Measurements from ENCODE around the gene RNASE13. TPM values are rescaled to one million over a fixed set of nuclear protein-coding genes. Genes with fewer than 3 reads are reported as not detected.

The RNASE13 gene
- total RNA-seq, 1 experiment from 2014 or later = not detected

GRCh38 chr14:21020977-21021545 lies 13.5 kb downstream of the RNASE13 start:
- H3K4me1 Mint-ChIP-seq (ENCODE audit: low read depth, unreplicated experiment) = peaks cover 11% of the 10 kb centered on the region
- H3K27me3 Mint-ChIP-seq (ENCODE audit: insufficient read depth, unreplicated experiment) = no peaks in the 10 kb centered on the region
- no peaks in the 10 kb centered on the region for H3K36me3 ChIP-seq (ENCODE audit: control insufficient read depth, insufficient read depth, low read length)
- peaks cover 9% of the 10 kb centered on the region; the same call in 1 of the 2 replicates for H3K4me1 ChIP-seq
- no peak overlapping the region for H3K4me3 Mint-ChIP-seq (ENCODE audit: unreplicated experiment)
- H3K36me3 Mint-ChIP-seq (ENCODE audit: insufficient read depth, unreplicated experiment) = peaks cover 7% of the 10 kb centered on the region
- no peak overlapping the region for H3K4me3 ChIP-seq (ENCODE audit: low read depth, low read length)
- no peak overlapping the region for H3K27ac Mint-ChIP-seq (ENCODE audit: unreplicated experiment)
- H3K27me3 ChIP-seq (replicated peaks; ENCODE audit: control insufficient read depth, insufficient read depth, low read length) = no peaks in the 10 kb centered on the region
- H3K9me3 Mint-ChIP-seq (ENCODE audit: unreplicated experiment) = no peaks in the 10 kb centered on the region
- ChIA-PET CTCF (no interaction called here), POLR2A (no interaction called here)
- BruUV-seq (replicated peaks) = no TSS peak
- intact Hi-C loops (cut with micrococcal nuclease; ENCODE audit: unreplicated experiment) = no loop called here
- DNase-seq = no peak
- TF ChIP-seq CTCF (IDR thresholded peaks at IDR 0.05; ENCODE audit: insufficient read depth in 1 of 2, low read depth in 1 of 2, low read length in 1 of 2, severe bottlenecking in 1 of 2, unreplicated experiment in 1 of 2) = no peak
- no peaks in the 10 kb centered on the region for H3K9me3 ChIP-seq

GRCh38 chr14:21019366-21019765 lies 15.2 kb downstream of the RNASE13 start:
- no peak overlapping the region for H3K4me3 Mint-ChIP-seq (ENCODE audit: unreplicated experiment)
- intact Hi-C loops (cut with micrococcal nuclease; ENCODE audit: unreplicated experiment) = loop anchor here (5.0 kb wide), 1 partner anchor 38 kb away; the partner anchor contains the start of gene RNASE8

GRCh38 chr14:21018781-21019180 lies 15.8 kb downstream of the RNASE13 start:
- no peak overlapping the region for H3K27ac Mint-ChIP-seq (ENCODE audit: unreplicated experiment)
- no peaks in the 10 kb centered on the region for H3K27me3 Mint-ChIP-seq (ENCODE audit: insufficient read depth, unreplicated experiment)
- ChIA-PET POLR2A (no interaction called here), CTCF (no interaction called here)
- DNase-seq = no peak
- H3K4me1 Mint-ChIP-seq (ENCODE audit: low read depth, unreplicated experiment) = peaks cover 18% of the 10 kb centered on the region
- peaks cover 5% of the 10 kb centered on the region; the same call in 1 of the 2 replicates for H3K4me1 ChIP-seq
- H3K36me3 ChIP-seq (ENCODE audit: control insufficient read depth, insufficient read depth, low read length) = no peaks in the 10 kb centered on the region
- intact Hi-C loops (cut with micrococcal nuclease; ENCODE audit: unreplicated experiment) = loop anchor here (5.0 kb wide), 1 partner anchor 39 kb away; the partner anchor contains the start of gene RNASE8
- peaks cover 7% of the 10 kb centered on the region for H3K36me3 Mint-ChIP-seq (ENCODE audit: insufficient read depth, unreplicated experiment)
- no peaks in the 10 kb centered on the region for H3K27me3 ChIP-seq (replicated peaks; ENCODE audit: control insufficient read depth, insufficient read depth, low read length)
- H3K4me3 ChIP-seq (ENCODE audit: low read depth, low read length) = no peak overlapping the region
- TF ChIP-seq CTCF (IDR thresholded peaks at IDR 0.05; ENCODE audit: insufficient read depth in 1 of 2, low read depth in 1 of 2, low read length in 1 of 2, severe bottlenecking in 1 of 2, unreplicated experiment in 1 of 2) = no peak
- H3K9me3 ChIP-seq = no peaks in the 10 kb centered on the region
- no TSS peak for BruUV-seq (replicated peaks)
- H3K4me3 Mint-ChIP-seq (ENCODE audit: unreplicated experiment) = no peak overlapping the region
- H3K9me3 Mint-ChIP-seq (ENCODE audit: unreplicated experiment) = no peaks in the 10 kb centered on the region

More at GRCh38 chr14:21019366-21019765, 15.2 kb downstream of the RNASE13 start:
- no peaks in the 10 kb centered on the region for H3K9me3 Mint-ChIP-seq (ENCODE audit: unreplicated experiment)
- H3K27me3 ChIP-seq (replicated peaks; ENCODE audit: control insufficient read depth, insufficient read depth, low read length) = no peaks in the 10 kb centered on the region
- CTCF ChIA-PET = no interaction called here
- TF ChIP-seq CTCF (IDR thresholded peaks at IDR 0.05; ENCODE audit: insufficient read depth in 1 of 2, low read depth in 1 of 2, low read length in 1 of 2, severe bottlenecking in 1 of 2, unreplicated experiment in 1 of 2) = no peak
- no peak overlapping the region for H3K4me3 ChIP-seq (ENCODE audit: low read depth, low read length)
- BruUV-seq (replicated peaks) = no TSS peak
- peaks cover 18% of the 10 kb centered on the region for H3K4me1 Mint-ChIP-seq (ENCODE audit: low read depth, unreplicated experiment)
- no peak for DNase-seq
- H3K36me3 Mint-ChIP-seq (ENCODE audit: insufficient read depth, unreplicated experiment) = peaks cover 7% of the 10 kb centered on the region
- H3K9me3 ChIP-seq = no peaks in the 10 kb centered on the region
- H3K4me1 ChIP-seq = peaks cover 6% of the 10 kb centered on the region; the same call in 1 of the 2 replicates
- H3K27me3 Mint-ChIP-seq (ENCODE audit: insufficient read depth, unreplicated experiment) = no peaks in the 10 kb centered on the region
- no peak overlapping the region for H3K27ac Mint-ChIP-seq (ENCODE audit: unreplicated experiment)
- POLR2A ChIA-PET = no interaction called here
- H3K36me3 ChIP-seq (ENCODE audit: control insufficient read depth, insufficient read depth, low read length) = no peaks in the 10 kb centered on the region

Data from Caco-2 (cell line).